Stimulated activated CD4-positive, alpha-beta T cell treated with anti-CD3 and anti-CD28 coated beads, Interleukin-4, amount 100 ng/mL, for 48 hours (primary cell): ENCODE results near the gene ARHGEF5.

Experiments
- DNase-seq, 2 donors: peaks; one replicate each; pipeline ENCODE4 v3.0.0-alpha.2; 2020; ENCODE audit warnings: low read depth in 2 of 2

ARHGEF5 gene

DNA sequence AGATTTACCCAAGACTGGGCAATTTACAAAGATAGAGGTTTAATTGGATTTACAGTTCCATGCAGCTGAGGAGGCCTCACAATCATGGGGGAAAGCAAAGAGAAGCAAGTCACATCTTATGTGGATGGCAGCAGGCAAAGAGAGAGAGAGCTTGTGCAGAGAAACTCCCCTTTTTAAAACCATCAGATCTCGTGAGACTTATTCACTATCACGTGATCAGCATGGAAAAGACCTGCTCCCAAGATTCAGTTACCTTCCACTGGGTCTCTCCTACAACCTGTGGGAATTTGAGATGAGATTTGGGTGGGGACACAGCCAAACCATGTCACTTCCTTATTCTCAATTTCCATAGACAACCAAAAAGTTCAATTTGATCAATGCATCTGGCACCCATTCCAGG, 73.2 kb downstream of the ARHGEF5 start:
- DNase-seq = no peak
